ENCODE results near the gene SHISA3. TPM values are rescaled to one million over a fixed set of nuclear protein-coding genes. Genes with fewer than 3 reads are reported as not detected.

The SHISA3 gene
- polyA plus RNA-seq, 1 experiment, result 1.3 TPM

DNA sequence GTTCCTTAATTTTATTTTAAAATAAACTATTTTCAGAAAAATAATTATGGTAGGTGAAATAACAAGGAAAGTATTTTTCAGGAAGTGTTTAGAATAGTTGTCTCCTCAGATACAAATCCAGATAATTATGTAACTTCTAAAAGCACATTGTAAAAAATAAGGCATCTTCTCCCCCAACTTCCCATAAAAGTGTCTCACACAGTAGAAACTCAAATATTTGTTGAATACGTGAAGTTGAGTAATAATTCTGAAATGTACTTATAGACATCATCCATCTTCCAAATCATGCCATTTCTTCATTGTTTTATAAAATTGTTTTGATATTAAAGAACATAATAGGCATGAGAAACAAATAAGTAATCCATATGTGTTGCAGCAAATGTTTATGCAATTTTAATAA lies 18.0 kb downstream of the SHISA3 start:
- no peak overlapping the region for H3K4me3 ChIP-seq (ENCODE audit: low read depth, low read length)
- DNase-seq (ENCODE audit: low read depth, low spot score), result no peak
- H3K9me3 ChIP-seq (ENCODE audit: control insufficient read depth, insufficient read depth, low read length), result no peaks in the 10 kb centered on the region
- ChIA-PET CTCF (no interaction called here), POLR2A (no interaction called here)
- H3K27me3 ChIP-seq (ENCODE audit: control insufficient read depth, insufficient read depth, low read length), result no peaks in the 10 kb centered on the region
- TF ChIP-seq, protein P1, sequence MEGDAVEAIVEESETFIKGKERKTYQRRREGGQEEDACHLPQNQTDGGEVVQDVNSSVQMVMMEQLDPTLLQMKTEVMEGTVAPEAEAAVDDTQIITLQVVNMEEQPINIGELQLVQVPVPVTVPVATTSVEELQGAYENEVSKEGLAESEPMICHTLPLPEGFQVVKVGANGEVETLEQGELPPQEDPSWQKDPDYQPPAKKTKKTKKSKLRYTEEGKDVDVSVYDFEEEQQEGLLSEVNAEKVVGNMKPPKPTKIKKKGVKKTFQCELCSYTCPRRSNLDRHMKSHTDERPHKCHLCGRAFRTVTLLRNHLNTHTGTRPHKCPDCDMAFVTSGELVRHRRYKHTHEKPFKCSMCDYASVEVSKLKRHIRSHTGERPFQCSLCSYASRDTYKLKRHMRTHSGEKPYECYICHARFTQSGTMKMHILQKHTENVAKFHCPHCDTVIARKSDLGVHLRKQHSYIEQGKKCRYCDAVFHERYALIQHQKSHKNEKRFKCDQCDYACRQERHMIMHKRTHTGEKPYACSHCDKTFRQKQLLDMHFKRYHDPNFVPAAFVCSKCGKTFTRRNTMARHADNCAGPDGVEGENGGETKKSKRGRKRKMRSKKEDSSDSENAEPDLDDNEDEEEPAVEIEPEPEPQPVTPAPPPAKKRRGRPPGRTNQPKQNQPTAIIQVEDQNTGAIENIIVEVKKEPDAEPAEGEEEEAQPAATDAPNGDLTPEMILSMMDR (IDR thresholded peaks at IDR 0.05; ENCODE audit: low read depth, low read length), result no peak
- H3K27ac ChIP-seq (ENCODE audit: low read depth, low read length), result no peak overlapping the region

DNA sequence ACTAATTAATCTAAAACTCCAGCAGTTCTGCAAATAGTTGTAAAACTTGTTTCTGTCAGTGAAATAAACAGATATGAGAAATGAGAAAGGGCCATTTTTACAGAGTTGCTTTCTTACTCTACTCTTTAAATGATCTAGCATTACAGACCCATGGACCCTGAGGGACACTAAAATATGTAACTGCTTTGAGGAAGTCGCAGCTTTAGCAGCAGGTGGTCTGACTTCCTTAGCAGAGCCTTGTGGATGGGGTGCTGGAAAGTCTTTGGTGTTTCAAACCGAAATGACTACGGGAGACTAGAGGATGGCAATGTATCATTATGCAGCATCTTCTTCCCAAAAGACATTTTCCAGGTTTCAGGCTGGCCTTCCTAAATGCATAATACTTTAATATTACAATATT lies 18.7 kb downstream of the SHISA3 start:
- ChIA-PET POLR2A (no interaction called here), CTCF (interaction anchor here (0.6 kb wide), 1 partner anchor 57 kb away, joined by 5 read pairs; no protein-coding TSS in a partner anchor)
- Histone ChIP-seq H3K9me3 (ENCODE audit: control insufficient read depth, insufficient read depth, low read length) (no peaks in the 10 kb centered on the region), H3K4me3 (ENCODE audit: low read depth, low read length) (no peak overlapping the region), H3K27me3 (ENCODE audit: control insufficient read depth, insufficient read depth, low read length) (no peaks in the 10 kb centered on the region), H3K27ac (ENCODE audit: low read depth, low read length) (no peak overlapping the region)
- TF ChIP-seq, protein P1 (IDR thresholded peaks at IDR 0.05; ENCODE audit: low read depth, low read length), result no peak
- no peak for DNase-seq (ENCODE audit: low read depth, low spot score)

GRCh38 chr4:42417550-42417949 lies 20.3 kb downstream of the SHISA3 start:
- H3K27ac ChIP-seq (ENCODE audit: low read depth, low read length), result no peak overlapping the region
- DNase-seq (ENCODE audit: low read depth, low spot score), result no peak
- CTCF ChIA-PET, result no interaction called here

GRCh38 chr4:42420140-42420539 lies 22.9 kb downstream of the SHISA3 start:
- no peaks in the 10 kb centered on the region for H3K27me3 ChIP-seq (ENCODE audit: control insufficient read depth, insufficient read depth, low read length)
- no peak overlapping the region for H3K27ac ChIP-seq (ENCODE audit: low read depth, low read length)
- POLR2A ChIA-PET, result no interaction called here
- no peak for DNase-seq (ENCODE audit: low read depth, low spot score)
- TF ChIP-seq, protein P1 (IDR thresholded peaks at IDR 0.05; ENCODE audit: low read depth, low read length), result no peak
- no peaks in the 10 kb centered on the region for H3K9me3 ChIP-seq (ENCODE audit: control insufficient read depth, insufficient read depth, low read length)
- CTCF ChIA-PET, result interaction anchor here (1.1 kb wide), 1 partner anchor 49 kb away, joined by 3 read pairs; no protein-coding TSS in a partner anchor
- H3K4me3 ChIP-seq (ENCODE audit: low read depth, low read length), result no peak overlapping the region

More at GRCh38 chr4:42417550-42417949, 20.3 kb downstream of the SHISA3 start:
- H3K9me3 ChIP-seq (ENCODE audit: control insufficient read depth, insufficient read depth, low read length), result no peaks in the 10 kb centered on the region
- H3K27me3 ChIP-seq (ENCODE audit: control insufficient read depth, insufficient read depth, low read length), result no peaks in the 10 kb centered on the region
- POLR2A ChIA-PET, result no interaction called here
- TF ChIP-seq, protein P1 (IDR thresholded peaks at IDR 0.05; ENCODE audit: low read depth, low read length), result no peak
- H3K4me3 ChIP-seq (ENCODE audit: low read depth, low read length), result no peak overlapping the region

- Histone ChIP-seq H3K27me3 (ENCODE audit: control insufficient read depth, insufficient read depth, low read length) (no peaks in the 10 kb centered on the region), H3K4me3 (ENCODE audit: low read depth, low read length) (no peak overlapping the region), H3K9me3 (ENCODE audit: control insufficient read depth, insufficient read depth, low read length) (no peaks in the 10 kb centered on the region), H3K27ac (ENCODE audit: low read depth, low read length) (no peak overlapping the region)
- CTCF ChIA-PET, result no interaction called here
- POLR2A ChIA-PET, result no interaction called here
- no peak for DNase-seq (ENCODE audit: low read depth, low spot score)
- TF ChIP-seq, protein P1 (IDR thresholded peaks at IDR 0.05; ENCODE audit: low read depth, low read length), result no peak
Observed at GRCh38 chr4:42425146-42426065, 28.1 kb downstream of the SHISA3 start.

Measured in AG04450 (cell line).